Measurements from ENCODE around the gene SCP2.

Gene SCP2

GRCh38 chr1:53046930-53047329 is 119.9 kb downstream of the SCP2 start:
- DNase-seq, result no peak

- DNase-seq, result peak; percentile 28
Measured at GRCh38 chr1:53047737-53048736, 121.0 kb downstream of the SCP2 start.

GRCh38 chr1:53048960-53049573 is 122.0 kb downstream of the SCP2 start:
- DNase-seq, result no peak

- DNase-seq, result no peak
Measured at GRCh38 chr1:53049574-53049967, 122.5 kb downstream of the SCP2 start.

GRCh38 chr1:53050310-53050709 is 123.2 kb downstream of the SCP2 start:
- no peak for DNase-seq

- DNase-seq, result no peak
Measured at GRCh38 chr1:53051676-53052075, 124.6 kb downstream of the SCP2 start.

GRCh38 chr1:53057127-53057526 is 130.1 kb downstream of the SCP2 start:
- DNase-seq, result no peak

GRCh38 chr1:53060579-53060978 is 133.5 kb downstream of the SCP2 start:
- no peak for DNase-seq

GRCh38 chr1:53061123-53061858 is 134.2 kb downstream of the SCP2 start:
- DNase-seq, result no peak

- no peak for DNase-seq
Measured at GRCh38 chr1:53061859-53062707, 135.0 kb downstream of the SCP2 start, which contains the start of gene PODN. PODN (plus strand) TSS chr1:53062213; CDS start chr1:53069856, 7,643 bp downstream.

- DNase-seq, result no peak
Measured at GRCh38 chr1:53062708-53063591, 135.9 kb downstream of the SCP2 start.

- no peak for DNase-seq
Measured at GRCh38 chr1:53063744-53064515, 136.9 kb downstream of the SCP2 start.

GRCh38 chr1:53065391-53065790 is 138.3 kb downstream of the SCP2 start:
- no peak for DNase-seq

- DNase-seq, result no peak
Measured at GRCh38 chr1:53066488-53066887, 139.4 kb downstream of the SCP2 start.

GRCh38 chr1:53066891-53067738 is 140.0 kb downstream of the SCP2 start:
- no peak for DNase-seq

- no peak for DNase-seq
Measured at GRCh38 chr1:53067886-53068285, 140.8 kb downstream of the SCP2 start.

GRCh38 chr1:53068314-53069099 is 141.4 kb downstream of the SCP2 start:
- no peak for DNase-seq

GRCh38 chr1:53069265-53069662 is 142.2 kb downstream of the SCP2 start:
- no peak for DNase-seq

Measured in activated CD4-positive, alpha-beta T cell treated with anti-CD3 and anti-CD28 coated beads, Interleukin-2, Interleukin-6, amounts not matched to agents 100 ng/mL and 50 ng/mL, durations not matched to agents 16 hours and 8 hours (primary cell).